ENCODE results near the gene CLDN1. TPM values are rescaled to one million over a fixed set of nuclear protein-coding genes. Genes with fewer than 3 reads are reported as not detected.
"Not testable (repeated sequence)": the region's sequence is repeated elsewhere in the genome, so short reads cannot be mapped to it uniquely, and the experiment has no call there.

Gene CLDN1
- total RNA-seq, 1 donor from 2014 or later = 0.40 TPM

- no peak for DNase-seq (ENCODE audit: low read depth)
Observed at GRCh38 chr3:190293621-190294020, 28.6 kb downstream of the CLDN1 start.

GRCh38 chr3:190291994-190292584, 30.2 kb downstream of the CLDN1 start:
- DNase-seq (ENCODE audit: low read depth) = no peak

GRCh38 chr3:190289989-190290388, 32.3 kb downstream of the CLDN1 start:
- no peak for DNase-seq (ENCODE audit: low read depth)

- no peak for DNase-seq (ENCODE audit: low read depth)
Observed at GRCh38 chr3:190288836-190289235, 33.4 kb downstream of the CLDN1 start.

GRCh38 chr3:190286014-190286413, 36.2 kb downstream of the CLDN1 start:
- DNase-seq (ENCODE audit: low read depth) = no peak

- DNase-seq (ENCODE audit: low read depth) = peak; percentile 51
Observed at GRCh38 chr3:190281308-190282051, 40.8 kb downstream of the CLDN1 start.

GRCh38 chr3:190279690-190280089, 42.6 kb downstream of the CLDN1 start:
- no peak for DNase-seq (ENCODE audit: low read depth)

GRCh38 chr3:190272747-190273146, 49.5 kb downstream of the CLDN1 start:
- no peak for DNase-seq (ENCODE audit: low read depth)

GRCh38 chr3:190269101-190269500, 53.1 kb downstream of the CLDN1 start:
- no peak for DNase-seq (ENCODE audit: low read depth)

GRCh38 chr3:190267464-190267863, 54.8 kb downstream of the CLDN1 start:
- DNase-seq (ENCODE audit: low read depth) = not testable (repeated sequence)

GRCh38 chr3:190266913-190267290, 55.3 kb downstream of the CLDN1 start:
- DNase-seq (ENCODE audit: low read depth) = no peak

- DNase-seq (ENCODE audit: low read depth) = no peak
Observed at GRCh38 chr3:190266265-190266912, 55.9 kb downstream of the CLDN1 start.

GRCh38 chr3:190265796-190266195, 56.5 kb downstream of the CLDN1 start:
- DNase-seq (ENCODE audit: low read depth) = no peak

GRCh38 chr3:190265126-190265525, 57.1 kb downstream of the CLDN1 start:
- no peak for DNase-seq (ENCODE audit: low read depth)

- DNase-seq (ENCODE audit: low read depth) = peak; percentile 31
Observed at GRCh38 chr3:190261740-190262139, 60.5 kb downstream of the CLDN1 start.

- no peak for DNase-seq (ENCODE audit: low read depth)
Observed at GRCh38 chr3:190261015-190261414, 61.2 kb downstream of the CLDN1 start.

GRCh38 chr3:190260301-190260700, 61.9 kb downstream of the CLDN1 start:
- no peak for DNase-seq (ENCODE audit: low read depth)

- DNase-seq (ENCODE audit: low read depth) = no peak
Observed at GRCh38 chr3:190258634-190259033, 63.6 kb downstream of the CLDN1 start.

All from myocyte (in vitro differentiated cells).